ENCODE measurements around the gene FPR3.

DNA sequence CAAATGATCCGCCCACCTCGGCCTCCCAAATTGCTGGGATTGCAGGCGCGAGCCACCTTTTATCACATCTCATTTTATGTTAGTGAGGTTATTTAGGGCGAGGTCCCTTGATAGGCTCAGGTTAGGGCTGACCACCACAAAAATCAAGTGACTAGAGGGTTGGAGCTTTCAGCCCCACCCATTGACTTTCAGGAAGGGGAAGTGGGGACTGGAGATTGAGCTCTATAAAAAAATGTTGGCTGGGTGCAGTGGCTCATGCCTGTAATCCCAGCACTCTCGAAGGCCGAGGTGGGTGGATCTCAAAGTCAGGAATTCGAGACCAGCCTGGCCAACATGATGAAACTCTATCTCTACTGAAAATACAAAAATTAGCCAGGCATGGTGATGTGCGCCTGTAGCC lies 20.1 kb downstream of the FPR3 start:
- TF ChIP-seq, protein P1, sequence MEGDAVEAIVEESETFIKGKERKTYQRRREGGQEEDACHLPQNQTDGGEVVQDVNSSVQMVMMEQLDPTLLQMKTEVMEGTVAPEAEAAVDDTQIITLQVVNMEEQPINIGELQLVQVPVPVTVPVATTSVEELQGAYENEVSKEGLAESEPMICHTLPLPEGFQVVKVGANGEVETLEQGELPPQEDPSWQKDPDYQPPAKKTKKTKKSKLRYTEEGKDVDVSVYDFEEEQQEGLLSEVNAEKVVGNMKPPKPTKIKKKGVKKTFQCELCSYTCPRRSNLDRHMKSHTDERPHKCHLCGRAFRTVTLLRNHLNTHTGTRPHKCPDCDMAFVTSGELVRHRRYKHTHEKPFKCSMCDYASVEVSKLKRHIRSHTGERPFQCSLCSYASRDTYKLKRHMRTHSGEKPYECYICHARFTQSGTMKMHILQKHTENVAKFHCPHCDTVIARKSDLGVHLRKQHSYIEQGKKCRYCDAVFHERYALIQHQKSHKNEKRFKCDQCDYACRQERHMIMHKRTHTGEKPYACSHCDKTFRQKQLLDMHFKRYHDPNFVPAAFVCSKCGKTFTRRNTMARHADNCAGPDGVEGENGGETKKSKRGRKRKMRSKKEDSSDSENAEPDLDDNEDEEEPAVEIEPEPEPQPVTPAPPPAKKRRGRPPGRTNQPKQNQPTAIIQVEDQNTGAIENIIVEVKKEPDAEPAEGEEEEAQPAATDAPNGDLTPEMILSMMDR (IDR thresholded peaks at IDR 0.05) = no peak
- TF ChIP-seq EP300 (IDR thresholded peaks at IDR 0.05; ENCODE audit: low read depth) (no peak), POLR2AphosphoS5 (IDR thresholded peaks at IDR 0.05) (no peak), POLR2A (IDR thresholded peaks at IDR 0.05) (no peak)

All from transverse colon (tissue), 4 donors.